HepG2 (cell line): ENCODE results near the gene KRT38. TPM values are rescaled to one million over a fixed set of nuclear protein-coding genes. Genes with fewer than 3 reads are reported as not detected.

Source experiments
- ATAC-seq: fragments of 200-7000 bp; cut with Tn5 transposase; 3 replicates; pipeline ENCODE4 v1.9.1; 2020; ENCODE audit warnings: mild to moderate bottlenecking, moderate library complexity
- BruUV-seq: library from RNA; stranded (reverse); fragments of 400-500 nt; replicated peaks from 2 replicates; lab custom pipeline; 2021; lab: Mats Ljungman, UMichigan
- CTCF ChIA-PET: fragments of 300-600 bp; formaldehyde crosslinking; extraction: SDS; loops from one replicate; lab custom pipeline; 2021; ENCODE audit warnings: low total read pairs, inconsistent platforms, low intra/inter-chr PET ratio; lab: Yijun Ruan, JAX
- POLR2A ChIA-PET: fragments of 350-600 bp; sonication (Branson Sonifier 250); formaldehyde crosslinking; loops from one replicate; lab custom pipeline; 2020; ENCODE audit warnings: antibody characterized with exemption, inconsistent platforms; lab: Yijun Ruan, JAX
- DNase-seq: peaks from one replicate; pipeline ENCODE4 v3.0.0-alpha.2; 2015; ENCODE audit warnings: low spot score
- FAIRE-seq: peaks from 3 replicates; lab custom pipeline; 2011; peaks lifted over from hg19 to GRCh38; lab: Jason Lieb, UNC
- H2AFZ ChIP-seq: one replicate; pipeline ENCODE4 v1.6.1; 2011; ENCODE audit warnings: low read length, inconsistent platforms
- H3K27ac ChIP-seq: fragments of 300-600 bp; 3 replicates; pipeline ENCODE4 v1.8.0; 2011; ENCODE audit warnings: mixed run types, mild to moderate bottlenecking, mixed read lengths, low read length, inconsistent platforms; ENCODE audit not compliant: insufficient read depth; ENCODE audit errors: extremely low read length
- H3K27me3 ChIP-seq, 2 experiments: fragments of 200-600 bp in 1 of 2; 2 replicates in 1 of 2; 3 replicates in 1 of 2; pipeline versions ENCODE4 v1.6.0 to v1.8.0; 2011; ENCODE audit warnings: low read length in 2 of 2, mild to moderate bottlenecking in 2 of 2, moderate library complexity in 2 of 2, inconsistent platforms in 1 of 2; ENCODE audit not compliant: insufficient read depth in 2 of 2, control insufficient read depth in 1 of 2
- H3K36me3 ChIP-seq, 2 experiments: fragments of 200-600 bp in 1 of 2; replicated peaks in 1 of 2; 2 replicates in 1 of 2; 3 replicates in 1 of 2; pipeline versions ENCODE4 v1.5.1 to v1.8.0; 2011; ENCODE audit warnings: low read length in 2 of 2, inconsistent platforms in 1 of 2; ENCODE audit not compliant: insufficient read depth in 2 of 2, control insufficient read depth in 1 of 2
- H3K4me1 ChIP-seq: 2 replicates; pipeline ENCODE4 v1.5.1; 2012; ENCODE audit warnings: low read length, inconsistent platforms; ENCODE audit not compliant: insufficient read depth
- H3K4me2 ChIP-seq: 2 replicates; pipeline ENCODE4 v1.6.0; 2011; ENCODE audit warnings: low read depth, low read length, inconsistent platforms
- H3K4me3 ChIP-seq, 3 experiments: fragments of 200-600 bp in 1 of 3; sonication (generic), shearing (Covaris generic) in 1 of 3; replicated peaks in 1 of 3; 2 replicates each; pipeline ENCODE4 v1.5.1; 2011 to 2016; ENCODE audit warnings: low read length in 3 of 3, inconsistent platforms in 2 of 3, low read depth in 2 of 3, mild to moderate bottlenecking in 2 of 3, control low read depth in 1 of 3, mixed read lengths in 1 of 3; ENCODE audit not compliant: insufficient read depth in 1 of 3
- H3K79me2 ChIP-seq: one replicate; pipeline ENCODE4 v1.6.1; 2011; ENCODE audit warnings: low read length, inconsistent platforms; ENCODE audit not compliant: insufficient read depth
- H3K9ac ChIP-seq: 2 replicates; pipeline ENCODE4 v1.6.0; 2011; ENCODE audit warnings: mild to moderate bottlenecking, low read depth, low read length, inconsistent platforms; ENCODE audit not compliant: insufficient read depth
- H3K9me3 ChIP-seq: 2 replicates; pipeline ENCODE4 v1.5.1; 2012; ENCODE audit warnings: mild to moderate bottlenecking, low read length
- H4K20me1 ChIP-seq: 2 replicates; pipeline ENCODE4 v1.6.0; 2011; ENCODE audit warnings: inconsistent platforms, mild to moderate bottlenecking, low read length, moderate library complexity; ENCODE audit not compliant: insufficient read depth
- AGO2 ChIP-seq: fragments of 200-400 bp; formaldehyde crosslinking; optimal IDR thresholded peaks from 2 replicates; pipeline ENCODE3; 2017; ENCODE audit warnings: mild to moderate bottlenecking, low read depth, low read length, moderate library complexity
- MAFF ChIP-seq: IDR thresholded peaks from 2 replicates; pipeline ENCODE4 v1.6.1; 2011; ENCODE audit warnings: low read depth, low read length, improper control_type of control experiment
- NR2F6 ChIP-seq, 2 experiments: IDR thresholded peaks; 2 replicates each; pipeline ENCODE4 v1.6.1; 2016; ENCODE audit warnings: antibody characterized with exemption in 1 of 2, mild to moderate bottlenecking in 1 of 2
- SAP130 ChIP-seq: IDR thresholded peaks from 2 replicates; pipeline ENCODE4 v1.6.1; 2016; ENCODE audit warnings: low read depth
- ZNF251 ChIP-seq: sonication (generic); formaldehyde crosslinking; IDR thresholded peaks from 2 replicates; pipeline ENCODE4 v1.9.0; 2021; ENCODE audit warnings: mild to moderate bottlenecking, missing genetic modification reagents
- ZNF281 ChIP-seq: sonication (generic); formaldehyde crosslinking; IDR thresholded peaks from 2 replicates; pipeline ENCODE4 v1.4.0; 2020; ENCODE audit warnings: missing genetic modification reagents, borderline replicate concordance
- ZNF468 ChIP-seq: sonication (generic); formaldehyde crosslinking; IDR thresholded peaks from 2 replicates; pipeline ENCODE4 v1.8.0; 2022; ENCODE audit warnings: mild to moderate bottlenecking, moderate library complexity, missing genetic modification reagents
- ZNF558 ChIP-seq: sonication (generic); formaldehyde crosslinking; IDR thresholded peaks from 2 replicates; pipeline ENCODE4 v1.9.0; 2022; ENCODE audit warnings: mild to moderate bottlenecking, missing genetic modification reagents, borderline replicate concordance
- ZNF75D ChIP-seq: sonication (generic); formaldehyde crosslinking; IDR thresholded peaks from 2 replicates; pipeline ENCODE4 v1.8.1; 2023; ENCODE audit warnings: missing genetic modification reagents, mild to moderate bottlenecking, borderline replicate concordance
- WGBS: methylation state at CpG from one replicate; pipeline ENCODE4 v1.1.6; 2017; ENCODE audit warnings: low lambda C conversion rate; 5-methylcytosine and 5-hydroxymethylcytosine counted together
- in situ Hi-C: cut with HindIII; loops from 2 replicates; pipeline ENCODE4 v1.10.0; 2017; ENCODE audit warnings: low pct_unique_long_range_greater_than_20kb; ENCODE audit not compliant: extremely low pct_ligation_motif_present
- intact Hi-C: fragments of 100-400 bp; cut with micrococcal nuclease; formaldehyde crosslinking; loops from one replicate; pipeline ENCODE4 v1.10.0; 2022; ENCODE audit not compliant: unreplicated experiment
- polyA plus RNA-seq, 8 experiments: library from polyadenylated mRNA; depleted of rRNA in 3 of 8; stranded (reverse) in 7 of 8; unstranded in 1 of 8; fragments of >200 nt; fragmentation: Illumina TruSeq in 4 of 8; extraction: Trizol in 4 of 8; gene quantifications; 2 replicates each; pipeline versions ENCODE4 v1.2.1 to v1.2.3, GENCODE V29; 2011 to 2016; ENCODE audit warnings: low read depth in 4 of 8, missing spikeins in 1 of 8, mixed read lengths in 1 of 8; ENCODE audit not compliant: insufficient read depth in 1 of 8
- total RNA-seq, 5 experiments: library from RNA; depleted of rRNA; stranded (reverse); fragments of >200 nt; fragmentation: Illumina TruSeq; extraction: Trizol; gene quantifications; 2 replicates each; pipeline ENCODE4 v1.2.3, GENCODE V29; 2016; ENCODE audit warnings: low read depth in 1 of 5
- TF ChIP-seq, protein P1 (sequence below): IDR thresholded peaks from 2 replicates; pipeline ENCODE4 v1.6.1; 2016; ENCODE audit warnings: low read depth

Gene KRT38
- total and polyA plus RNA-seq, 2 of the 13 experiments (the other 11 are each of a cell fraction or from before 2014, with no cell fraction given): not detected

DNA sequence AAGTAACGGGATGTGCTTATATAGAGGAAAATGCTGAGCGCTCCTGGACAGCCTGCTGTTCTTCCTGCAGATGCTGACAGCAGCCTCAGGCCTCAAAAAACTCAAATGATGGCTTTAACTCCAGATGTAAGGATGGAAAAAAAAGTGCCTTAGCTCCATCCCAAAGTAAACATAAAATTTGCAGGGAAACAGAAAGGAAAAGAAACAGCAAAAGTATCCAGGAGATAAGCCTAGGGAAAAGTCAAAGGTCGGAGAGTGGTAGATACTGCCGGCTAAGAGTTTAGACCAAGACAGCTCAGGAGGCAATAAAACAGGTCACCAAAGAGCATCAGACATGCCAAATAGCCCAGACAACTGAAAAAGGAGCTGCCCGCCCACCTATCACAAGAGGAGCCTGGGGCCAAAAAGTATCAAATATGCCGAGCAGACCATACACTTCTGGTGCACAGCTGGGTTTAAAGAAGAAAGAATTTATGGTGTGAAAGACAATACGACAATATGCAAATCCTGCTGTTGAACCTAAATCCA lies 50.3 kb downstream of the KRT38 start:
- H3K36me3 ChIP-seq: no peaks in the 10 kb centered on the region
- no peak overlapping the region for H3K27ac ChIP-seq
- intact Hi-C loops (no loop called here), in situ Hi-C loops (no loop called here)
- H4K20me1 ChIP-seq: no peaks in the 10 kb centered on the region
- 40% methylated on average over 7 of the region's 7 CpGs for WGBS
- H3K27me3 ChIP-seq: peaks cover 2 to 11% of the 10 kb centered on the region in 2 experiments; a peak in 2 of 5 replicates
- BruUV-seq: no TSS peak
- no peaks in the 10 kb centered on the region for H3K79me2 ChIP-seq
- peaks cover 9% of the 10 kb centered on the region for H3K9me3 ChIP-seq
- DNase-seq (no peak), FAIRE-seq (no peak), ATAC-seq (no peak)
- ChIA-PET POLR2A (no interaction called here), CTCF (no interaction called here)
- TF ChIP-seq ZNF558 (no peak), MAFF (no peak), NR2F6 (IDR thresholded peaks at IDR 0.05) (no peak), NR2F6 (CRISPR knock-in tag; IDR thresholded peaks at IDR 0.05) (no peak), ZNF281 (no peak), AGO2 (no peak), ZNF468 (CRISPR knock-in tag) (no peak), SAP130 (CRISPR knock-in tag) (no peak), ZNF251 (CRISPR knock-in tag) (no peak), ZNF75D (CRISPR knock-in tag) (no peak)
- TF ChIP-seq, protein P1, sequence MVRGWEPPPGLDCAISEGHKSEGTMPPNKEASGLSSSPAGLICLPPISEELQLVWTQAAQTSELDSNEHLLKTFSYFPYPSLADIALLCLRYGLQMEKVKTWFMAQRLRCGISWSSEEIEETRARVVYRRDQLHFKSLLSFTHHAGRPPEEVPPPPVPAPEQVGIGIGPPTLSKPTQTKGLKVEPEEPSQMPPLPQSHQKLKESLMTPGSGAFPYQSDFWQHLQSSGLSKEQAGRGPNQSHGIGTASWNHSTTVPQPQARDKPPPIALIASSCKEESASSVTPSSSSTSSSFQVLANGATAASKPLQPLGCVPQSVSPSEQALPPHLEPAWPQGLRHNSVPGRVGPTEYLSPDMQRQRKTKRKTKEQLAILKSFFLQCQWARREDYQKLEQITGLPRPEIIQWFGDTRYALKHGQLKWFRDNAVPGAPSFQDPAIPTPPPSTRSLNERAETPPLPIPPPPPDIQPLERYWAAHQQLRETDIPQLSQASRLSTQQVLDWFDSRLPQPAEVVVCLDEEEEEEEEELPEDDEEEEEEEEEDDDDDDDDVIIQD (CRISPR knock-in tag): no peak
- no peaks in the 10 kb centered on the region for H3K4me1 ChIP-seq
- H3K4me2 ChIP-seq: no peak overlapping the region
- H3K9ac ChIP-seq: no peak overlapping the region
- no peak overlapping the region for H2AFZ ChIP-seq
- no peak overlapping the region for H3K4me3 ChIP-seq
